H9 (cell line): ENCODE data around the gene ZNF407. TPM values are rescaled to one million over a fixed set of nuclear protein-coding genes. Genes with fewer than 3 reads are reported as not detected.

Experiments used
- DNase-seq: peaks from one replicate; pipeline ENCODE4 v3.0.0-alpha.2; 2017
- H2AFZ ChIP-seq: one replicate; pipeline ENCODE4 v1.6.1; 2013; ENCODE audit warnings: mild to moderate bottlenecking, low read length, control low read depth, moderate library complexity
- H2AK5ac ChIP-seq: 2 replicates; pipeline ENCODE4 v1.6.1; 2013; ENCODE audit warnings: low read length, control low read depth, mixed read lengths; ENCODE audit not compliant: insufficient read length
- H2BK120ac ChIP-seq: one replicate; pipeline ENCODE4 v1.6.1; 2013; ENCODE audit warnings: low read depth, mild to moderate bottlenecking, low read length, control low read depth, inconsistent platforms; ENCODE audit not compliant: poor library complexity, severe bottlenecking
- H2BK12ac ChIP-seq: 2 replicates; pipeline ENCODE4 v1.6.1; 2013; ENCODE audit warnings: low read length, control low read depth, mixed read lengths, low read depth; ENCODE audit not compliant: insufficient read length
- H2BK15ac ChIP-seq: 2 replicates; pipeline ENCODE4 v1.6.1; 2013; ENCODE audit warnings: low read depth, low read length, control low read depth
- H2BK20ac ChIP-seq: one replicate; pipeline ENCODE4 v1.6.1; 2013; ENCODE audit warnings: low read depth, mild to moderate bottlenecking, low read length, control low read depth, inconsistent platforms; ENCODE audit not compliant: poor library complexity, severe bottlenecking
- H2BK5ac ChIP-seq: 2 replicates; pipeline ENCODE4 v1.6.1; 2013; ENCODE audit warnings: low read length, control low read depth, mixed read lengths; ENCODE audit not compliant: insufficient read length
- H3K14ac ChIP-seq: 2 replicates; pipeline ENCODE4 v1.6.1; 2013; ENCODE audit warnings: low read length, control low read depth; ENCODE audit not compliant: insufficient read depth
- H3K18ac ChIP-seq: 2 replicates; pipeline ENCODE4 v1.6.1; 2013; ENCODE audit warnings: low read depth, mild to moderate bottlenecking, mixed read lengths, low read length, control low read depth; ENCODE audit not compliant: insufficient read length
- H3K23ac ChIP-seq: 2 replicates; pipeline ENCODE4 v1.6.1; 2013; ENCODE audit warnings: low read length, control low read depth, mixed read lengths, low read depth; ENCODE audit not compliant: insufficient read length
- H3K23me2 ChIP-seq: 2 replicates; pipeline ENCODE4 v1.6.1; 2013; ENCODE audit warnings: low read depth, mild to moderate bottlenecking, mixed read lengths, low read length, control low read depth; ENCODE audit not compliant: insufficient read length, poor library complexity, severe bottlenecking
- H3K27ac ChIP-seq: 2 replicates; pipeline ENCODE4 v1.5.1; 2013; ENCODE audit warnings: low read length, control low read depth, mixed read lengths, low read depth; ENCODE audit not compliant: insufficient read length
- H3K27me3 ChIP-seq: 2 replicates; pipeline ENCODE4 v1.6.1; 2013; ENCODE audit warnings: low read length, control low read depth, inconsistent platforms; ENCODE audit not compliant: insufficient read depth
- H3K4ac ChIP-seq: 2 replicates; pipeline ENCODE4 v1.6.1; 2013; ENCODE audit warnings: low read depth, mild to moderate bottlenecking, control low read depth, inconsistent platforms, low read length, moderate library complexity
- H3K4me1 ChIP-seq: 2 replicates; pipeline ENCODE4 v1.6.1; 2013; ENCODE audit warnings: low read length, control low read depth, inconsistent platforms; ENCODE audit not compliant: insufficient read depth
- H3K4me2 ChIP-seq: 2 replicates; pipeline ENCODE4 v1.6.1; 2013; ENCODE audit warnings: low read length, control low read depth, mixed read lengths; ENCODE audit not compliant: insufficient read length, insufficient read depth
- H3K56ac ChIP-seq: 2 replicates; pipeline ENCODE4 v1.6.1; 2013; ENCODE audit warnings: low read depth, mild to moderate bottlenecking, mixed read lengths, low read length, control low read depth; ENCODE audit not compliant: insufficient read length
- H3K79me1 ChIP-seq: 2 replicates; pipeline ENCODE4 v1.6.1; 2013; ENCODE audit warnings: low read depth, mild to moderate bottlenecking, moderate library complexity, low read length, control low read depth, inconsistent platforms; ENCODE audit not compliant: insufficient read depth, poor library complexity, severe bottlenecking
- H3K79me2 ChIP-seq: 2 replicates; pipeline ENCODE4 v1.6.1; 2013; ENCODE audit warnings: low read length, control low read depth, inconsistent platforms; ENCODE audit not compliant: insufficient read depth
- H3K9ac ChIP-seq: 2 replicates; pipeline ENCODE4 v1.6.1; 2013; ENCODE audit warnings: low read length, control low read depth, mixed read lengths; ENCODE audit not compliant: insufficient read length; ENCODE audit errors: extremely low read depth
- H3K9me3 ChIP-seq: one replicate; pipeline ENCODE4 v1.6.1; 2013; ENCODE audit warnings: low read depth, low read length, inconsistent platforms; ENCODE audit not compliant: control insufficient read depth
- H3T11ph ChIP-seq: one replicate; pipeline ENCODE4 v1.6.1; 2013; ENCODE audit warnings: mild to moderate bottlenecking, low read length, control low read depth, inconsistent platforms
- H4K20me1 ChIP-seq: one replicate; pipeline ENCODE4 v1.6.1; 2013; ENCODE audit not compliant: control insufficient read depth, insufficient read length, insufficient read depth
- H4K5ac ChIP-seq: 2 replicates; pipeline ENCODE4 v1.6.1; 2013; ENCODE audit warnings: low read depth, mild to moderate bottlenecking, mixed read lengths, low read length, control low read depth; ENCODE audit not compliant: insufficient read length
- H4K8ac ChIP-seq: replicated peaks from 2 replicates; pipeline ENCODE4 v1.6.1; 2013; ENCODE audit warnings: low read length, control low read depth, mixed read lengths, low read depth; ENCODE audit not compliant: insufficient read length
- H4K91ac ChIP-seq: 2 replicates; pipeline ENCODE4 v1.6.1; 2013; ENCODE audit warnings: low read depth, mild to moderate bottlenecking, moderate library complexity, mixed read lengths, low read length, control low read depth; ENCODE audit not compliant: insufficient read length
- H3K27ac Mint-ChIP-seq, 3 experiments: 2 replicates in 2 of 3; 3 replicates in 1 of 3; pipeline ENCODE4 v1.8.0; 2020 to 2021; ENCODE audit warnings: mixed read lengths in 3 of 3, mild to moderate bottlenecking in 1 of 3, moderate library complexity in 1 of 3
- H3K27me3 Mint-ChIP-seq: 2 replicates; pipeline ENCODE4 v1.8.0; 2021; ENCODE audit warnings: low read depth, mild to moderate bottlenecking, moderate library complexity, mixed read lengths
- H3K36me3 Mint-ChIP-seq, 3 experiments: 2 replicates in 2 of 3; 3 replicates in 1 of 3; pipeline ENCODE4 v1.8.0; 2020 to 2021; ENCODE audit warnings: low read depth in 3 of 3, mixed read lengths in 3 of 3; ENCODE audit not compliant: insufficient read depth in 1 of 3
- H3K4me1 Mint-ChIP-seq, 2 experiments: 2 replicates each; pipeline ENCODE4 v1.8.0; 2020; ENCODE audit warnings: mixed read lengths in 2 of 2
- H3K4me3 Mint-ChIP-seq, 2 experiments: 2 replicates in 1 of 2; 3 replicates in 1 of 2; pipeline ENCODE4 v1.8.0; 2020 to 2021; ENCODE audit warnings: mild to moderate bottlenecking in 2 of 2, mixed read lengths in 2 of 2, moderate library complexity in 1 of 2
- H3K9me3 Mint-ChIP-seq, 2 experiments: 2 replicates in 1 of 2; 3 replicates in 1 of 2; pipeline ENCODE4 v1.8.0; 2020; ENCODE audit warnings: mild to moderate bottlenecking in 2 of 2, mixed read lengths in 2 of 2, moderate library complexity in 1 of 2
- CTCF ChIP-seq: fragments of 200-600 bp; sonication (generic); conservative IDR thresholded peaks from 3 replicates; pipeline ENCODE4 v1.8.0; 2021; ENCODE audit warnings: antibody characterized with exemption, mild to moderate bottlenecking
- WGBS: extraction: QIAGEN DNeasy Blood & Tissue Kit; methylation state at CpG from one replicate; pipeline ENCODE4 v1.1.7; 2013; ENCODE audit warnings: missing lambda C conversion rate, low lambda C conversion rate, mixed read lengths; ENCODE audit not compliant: insufficient read length; ENCODE audit errors: extremely low coverage; 5-methylcytosine and 5-hydroxymethylcytosine counted together
- total RNA-seq: library from RNA; stranded (reverse); gene quantifications from 2 replicates; pipeline ENCODE4 v1.2.1, GENCODE V29; 2021

ZNF407 gene
- total RNA-seq, 1 experiment from 2014 or later: 8.7 TPM

GRCh38 chr18:75062297-75062886, 464.7 kb downstream of the ZNF407 start:
- no peak for DNase-seq
- H3T11ph ChIP-seq: no peak overlapping the region
- H2AK5ac ChIP-seq: no peak overlapping the region
- H2BK5ac ChIP-seq: no peak overlapping the region
- no peaks in the 10 kb centered on the region for H3K9me3 ChIP-seq
- Mint-ChIP-seq H3K4me3 (no peak overlapping the region), H3K27ac (no peak overlapping the region; a peak in 1 of 7 replicates), H3K27me3 (no peaks in the 10 kb centered on the region), H3K9me3 (no peaks in the 10 kb centered on the region; a peak in 1 of 5 replicates), H3K4me1 (peaks cover 0 to 6% of the 10 kb centered on the region in 2 experiments; a peak in 2 of 4 replicates), H3K36me3 (peaks cover 2 to 3% (median 2%) of the 10 kb centered on the region in 3 experiments; a peak in 1 of 7 replicates)
- H2BK20ac ChIP-seq: no peak overlapping the region
- no peak overlapping the region for H3K4ac ChIP-seq
- H3K14ac ChIP-seq: no peak overlapping the region; the same call in 1 of the 2 replicates
- no peaks in the 10 kb centered on the region for H4K20me1 ChIP-seq
- H3K18ac ChIP-seq: no peak overlapping the region
- TF ChIP-seq CTCF: no peak
- no peak overlapping the region for H4K91ac ChIP-seq
- no peaks in the 10 kb centered on the region for H3K27me3 ChIP-seq
- H3K4me1 ChIP-seq: no peaks in the 10 kb centered on the region
- no peaks in the 10 kb centered on the region for H3K79me2 ChIP-seq
- no peak overlapping the region for H4K8ac ChIP-seq
- H3K23me2 ChIP-seq: no peaks in the 10 kb centered on the region
- H2BK15ac ChIP-seq: no peak overlapping the region
- H2BK12ac ChIP-seq: no peak overlapping the region
- H3K56ac ChIP-seq: no peak overlapping the region
- no CpG with 5 or more reads among the region's 16 CpGs for WGBS
- no peak overlapping the region for H3K9ac ChIP-seq
- H2AFZ ChIP-seq: no peak overlapping the region
- H4K5ac ChIP-seq: no peak overlapping the region
- no peak overlapping the region for H2BK120ac ChIP-seq
- no peak overlapping the region for H3K4me2 ChIP-seq
- H3K79me1 ChIP-seq: no peaks in the 10 kb centered on the region
- no peak overlapping the region for H3K23ac ChIP-seq
- H3K27ac ChIP-seq: no peak overlapping the region
